IgD-negative memory B cell (primary cell): ENCODE measurements around the gene MFSD11. TPM values are rescaled to one million over a fixed set of nuclear protein-coding genes. Genes with fewer than 3 reads are reported as not detected.
"Not testable (repeated sequence)": the region's sequence is repeated elsewhere in the genome, so short reads cannot be mapped to it uniquely, and the experiment has no call there.

Source experiments
- H3K27ac Mint-ChIP-seq, 3 donors: one replicate each; pipeline ENCODE4 v1.8.0; 2020 to 2022; ENCODE audit warnings: mild to moderate bottlenecking in 3 of 3, mixed read lengths in 3 of 3, moderate library complexity in 1 of 3
- H3K27me3 Mint-ChIP-seq: one replicate; pipeline ENCODE4 v1.8.0; 2021; ENCODE audit warnings: mixed read lengths
- H3K36me3 Mint-ChIP-seq: one replicate; pipeline ENCODE4 v1.8.0; 2020; ENCODE audit warnings: mild to moderate bottlenecking, mixed read lengths
- H3K4me1 Mint-ChIP-seq, 3 donors: one replicate each; pipeline ENCODE4 v1.8.0; 2020 to 2022; ENCODE audit warnings: mixed read lengths in 3 of 3, mild to moderate bottlenecking in 1 of 3
- H3K4me3 Mint-ChIP-seq, 4 donors: one replicate each; pipeline ENCODE4 v1.8.0; 2020 to 2022; ENCODE audit warnings: mild to moderate bottlenecking in 4 of 4, mixed read lengths in 4 of 4, moderate library complexity in 3 of 4
- H3K9me3 Mint-ChIP-seq, 3 donors: one replicate each; pipeline ENCODE4 v1.8.0; 2020 to 2021; ENCODE audit warnings: mixed read lengths in 3 of 3, mild to moderate bottlenecking in 1 of 3
- polyA plus RNA-seq: library from polyadenylated mRNA; unstranded; fragments of 300-500 nt; fragmentation: Illumina TruSeq; gene quantifications from one replicate; pipeline ENCODE4 v1.2.3, GENCODE V29; 2021

Gene MFSD11
- polyA plus RNA-seq, 1 donor from 2014 or later = 17.5 TPM

- Mint-ChIP-seq H3K36me3 (peaks cover 7% of the 10 kb centered on the region), H3K4me3 (no peak overlapping the region), H3K27ac (no peak overlapping the region)
Measured at GRCh38 chr17:76744747-76745146, 6.8 kb downstream of the MFSD11 start.

GRCh38 chr17:76745785-76746184, 7.9 kb downstream of the MFSD11 start:
- not testable (repeated sequence) for H3K27ac Mint-ChIP-seq, H3K4me3 Mint-ChIP-seq, H3K9me3 Mint-ChIP-seq, H3K27me3 Mint-ChIP-seq, H3K4me1 Mint-ChIP-seq
- H3K36me3 Mint-ChIP-seq = peaks cover 11% of the 10 kb centered on the region

More at GRCh38 chr17:76744747-76745146, 6.8 kb downstream of the MFSD11 start:
- Mint-ChIP-seq H3K4me1 (peaks cover 0 to 4% (median 4%) of the 10 kb centered on the region in 3 donors), H3K9me3 (no peaks in the 10 kb centered on the region), H3K27me3 (no peaks in the 10 kb centered on the region)

GRCh38 chr17:76747716-76748363, 9.9 kb downstream of the MFSD11 start:
- Mint-ChIP-seq H3K4me3 (no peak overlapping the region), H3K4me1 (peaks cover 0 to 3% (median 2%) of the 10 kb centered on the region in 3 donors), H3K9me3 (no peaks in the 10 kb centered on the region), H3K27ac (peak overlapping the region in 1 of 3 donors; percentile 23), H3K36me3 (peaks cover 8% of the 10 kb centered on the region), H3K27me3 (no peaks in the 10 kb centered on the region)

GRCh38 chr17:76748657-76749056, 10.7 kb downstream of the MFSD11 start:
- H3K9me3 Mint-ChIP-seq = no peaks in the 10 kb centered on the region
- H3K36me3 Mint-ChIP-seq = peaks cover 7% of the 10 kb centered on the region
- peaks cover 0 to 5% (median 2%) of the 10 kb centered on the region in 3 donors for H3K4me1 Mint-ChIP-seq
- no peak overlapping the region for H3K4me3 Mint-ChIP-seq
- H3K27ac Mint-ChIP-seq = no peak overlapping the region
- no peaks in the 10 kb centered on the region for H3K27me3 Mint-ChIP-seq

- Mint-ChIP-seq H3K27me3 (no peaks in the 10 kb centered on the region), H3K9me3 (no peaks in the 10 kb centered on the region), H3K4me3 (no peak overlapping the region), H3K4me1 (peaks cover 0 to 5% (median 2%) of the 10 kb centered on the region in 3 donors), H3K27ac (no peak overlapping the region), H3K36me3 (peaks cover 8% of the 10 kb centered on the region)
Measured at GRCh38 chr17:76751416-76751993, 13.6 kb downstream of the MFSD11 start.

GRCh38 chr17:76752006-76752405, 14.1 kb downstream of the MFSD11 start:
- Mint-ChIP-seq H3K4me1 (peaks cover 0 to 5% (median 2%) of the 10 kb centered on the region in 3 donors), H3K27ac (no peak overlapping the region), H3K4me3 (no peak overlapping the region), H3K27me3 (no peaks in the 10 kb centered on the region), H3K9me3 (no peaks in the 10 kb centered on the region), H3K36me3 (peaks cover 10% of the 10 kb centered on the region)

GRCh38 chr17:76753061-76753961, 15.4 kb downstream of the MFSD11 start:
- Mint-ChIP-seq H3K4me1 (peaks cover 0 to 5% (median 2%) of the 10 kb centered on the region in 3 donors), H3K27ac (peak overlapping the region in 2 of 3 donors; percentile 59 to 78)

GRCh38 chr17:76755285-76755684, 17.4 kb downstream of the MFSD11 start:
- Mint-ChIP-seq H3K9me3 (no peaks in the 10 kb centered on the region), H3K27ac (no peak overlapping the region), H3K4me3 (no peak overlapping the region)

More at GRCh38 chr17:76753061-76753961, 15.4 kb downstream of the MFSD11 start:
- no peaks in the 10 kb centered on the region for H3K27me3 Mint-ChIP-seq
- H3K36me3 Mint-ChIP-seq = peaks cover 13% of the 10 kb centered on the region
- peak overlapping the region in 1 of 4 donors; percentile 21 for H3K4me3 Mint-ChIP-seq
- no peaks in the 10 kb centered on the region for H3K9me3 Mint-ChIP-seq

GRCh38 chr17:76757256-76757655, 19.3 kb downstream of the MFSD11 start:
- no peaks in the 10 kb centered on the region for H3K27me3 Mint-ChIP-seq
- H3K36me3 Mint-ChIP-seq = peaks cover 9% of the 10 kb centered on the region
- H3K9me3 Mint-ChIP-seq = no peaks in the 10 kb centered on the region
- H3K27ac Mint-ChIP-seq = no peak overlapping the region
- H3K4me1 Mint-ChIP-seq = peaks cover 0 to 3% (median 2%) of the 10 kb centered on the region in 3 donors
- H3K4me3 Mint-ChIP-seq = no peak overlapping the region

More at GRCh38 chr17:76755285-76755684, 17.4 kb downstream of the MFSD11 start:
- Mint-ChIP-seq H3K4me1 (peaks cover 0 to 5% (median 2%) of the 10 kb centered on the region in 3 donors), H3K36me3 (peaks cover 9% of the 10 kb centered on the region), H3K27me3 (no peaks in the 10 kb centered on the region)

- H3K9me3 Mint-ChIP-seq = no peaks in the 10 kb centered on the region
- no peak overlapping the region for H3K27ac Mint-ChIP-seq
Measured at GRCh38 chr17:76758570-76758969, 20.7 kb downstream of the MFSD11 start.

GRCh38 chr17:76772842-76773525, 35.1 kb downstream of the MFSD11 start:
- Mint-ChIP-seq H3K36me3 (peaks cover 24% of the 10 kb centered on the region), H3K9me3 (no peaks in the 10 kb centered on the region), H3K4me3 (peak overlapping the region in 1 of 4 donors; percentile 42)

More at GRCh38 chr17:76758570-76758969, 20.7 kb downstream of the MFSD11 start:
- Mint-ChIP-seq H3K36me3 (peaks cover 6% of the 10 kb centered on the region), H3K4me1 (peaks cover 0 to 3% (median 0%) of the 10 kb centered on the region in 3 donors), H3K27me3 (no peaks in the 10 kb centered on the region), H3K4me3 (no peak overlapping the region)

GRCh38 chr17:76775021-76775600, 37.2 kb downstream of the MFSD11 start:
- Mint-ChIP-seq H3K27ac (no peak overlapping the region), H3K4me3 (no peak overlapping the region), H3K9me3 (no peaks in the 10 kb centered on the region), H3K36me3 (peaks cover 20% of the 10 kb centered on the region), H3K4me1 (peaks cover 0 to 10% (median 0%) of the 10 kb centered on the region in 3 donors), H3K27me3 (no peaks in the 10 kb centered on the region)

More at GRCh38 chr17:76772842-76773525, 35.1 kb downstream of the MFSD11 start:
- H3K27me3 Mint-ChIP-seq = no peaks in the 10 kb centered on the region
- peaks cover 0 to 6% (median 0%) of the 10 kb centered on the region in 3 donors for H3K4me1 Mint-ChIP-seq
- H3K27ac Mint-ChIP-seq = peak overlapping the region in 1 of 3 donors; percentile 12

GRCh38 chr17:76781056-76781982, 43.4 kb downstream of the MFSD11 start:
- no peak overlapping the region for H3K27ac Mint-ChIP-seq
- no peak overlapping the region for H3K4me3 Mint-ChIP-seq
- H3K36me3 Mint-ChIP-seq = peaks cover 7% of the 10 kb centered on the region
- no peaks in the 10 kb centered on the region for H3K9me3 Mint-ChIP-seq
- peaks cover 0 to 5% (median 1%) of the 10 kb centered on the region in 3 donors for H3K4me1 Mint-ChIP-seq
- H3K27me3 Mint-ChIP-seq = no peaks in the 10 kb centered on the region
